Measurements from ENCODE around the gene GDPD5.

DNA sequence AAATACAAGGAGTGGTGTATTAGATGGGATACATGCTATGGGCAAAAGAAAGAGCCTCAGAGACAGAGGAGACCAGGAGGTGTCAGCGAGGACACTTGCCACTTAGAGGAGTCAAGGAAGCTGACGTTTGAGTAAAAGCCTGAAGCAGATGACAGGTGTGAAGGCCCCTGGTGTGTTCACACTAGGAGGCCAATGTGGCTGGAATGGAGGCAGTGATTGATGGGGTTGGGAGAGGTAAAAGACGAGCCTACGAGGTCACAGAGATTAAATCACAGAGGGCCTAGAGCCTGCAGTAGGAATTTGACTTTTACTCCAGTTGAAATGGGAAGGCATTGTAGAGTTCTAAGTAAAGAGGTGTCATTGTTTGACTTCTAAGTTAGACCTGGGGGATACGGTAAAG lies 12.0 kb upstream of the GDPD5 start:
- TF ChIP-seq, protein P1, sequence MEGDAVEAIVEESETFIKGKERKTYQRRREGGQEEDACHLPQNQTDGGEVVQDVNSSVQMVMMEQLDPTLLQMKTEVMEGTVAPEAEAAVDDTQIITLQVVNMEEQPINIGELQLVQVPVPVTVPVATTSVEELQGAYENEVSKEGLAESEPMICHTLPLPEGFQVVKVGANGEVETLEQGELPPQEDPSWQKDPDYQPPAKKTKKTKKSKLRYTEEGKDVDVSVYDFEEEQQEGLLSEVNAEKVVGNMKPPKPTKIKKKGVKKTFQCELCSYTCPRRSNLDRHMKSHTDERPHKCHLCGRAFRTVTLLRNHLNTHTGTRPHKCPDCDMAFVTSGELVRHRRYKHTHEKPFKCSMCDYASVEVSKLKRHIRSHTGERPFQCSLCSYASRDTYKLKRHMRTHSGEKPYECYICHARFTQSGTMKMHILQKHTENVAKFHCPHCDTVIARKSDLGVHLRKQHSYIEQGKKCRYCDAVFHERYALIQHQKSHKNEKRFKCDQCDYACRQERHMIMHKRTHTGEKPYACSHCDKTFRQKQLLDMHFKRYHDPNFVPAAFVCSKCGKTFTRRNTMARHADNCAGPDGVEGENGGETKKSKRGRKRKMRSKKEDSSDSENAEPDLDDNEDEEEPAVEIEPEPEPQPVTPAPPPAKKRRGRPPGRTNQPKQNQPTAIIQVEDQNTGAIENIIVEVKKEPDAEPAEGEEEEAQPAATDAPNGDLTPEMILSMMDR (IDR thresholded peaks at IDR 0.05) = no peak
- TF ChIP-seq POLR2A (IDR thresholded peaks at IDR 0.05) = no peak

Measured in vagina (tissue), 2 donors.